ENCODE measurements around the gene ZDHHC7.

ZDHHC7 gene

DNA sequence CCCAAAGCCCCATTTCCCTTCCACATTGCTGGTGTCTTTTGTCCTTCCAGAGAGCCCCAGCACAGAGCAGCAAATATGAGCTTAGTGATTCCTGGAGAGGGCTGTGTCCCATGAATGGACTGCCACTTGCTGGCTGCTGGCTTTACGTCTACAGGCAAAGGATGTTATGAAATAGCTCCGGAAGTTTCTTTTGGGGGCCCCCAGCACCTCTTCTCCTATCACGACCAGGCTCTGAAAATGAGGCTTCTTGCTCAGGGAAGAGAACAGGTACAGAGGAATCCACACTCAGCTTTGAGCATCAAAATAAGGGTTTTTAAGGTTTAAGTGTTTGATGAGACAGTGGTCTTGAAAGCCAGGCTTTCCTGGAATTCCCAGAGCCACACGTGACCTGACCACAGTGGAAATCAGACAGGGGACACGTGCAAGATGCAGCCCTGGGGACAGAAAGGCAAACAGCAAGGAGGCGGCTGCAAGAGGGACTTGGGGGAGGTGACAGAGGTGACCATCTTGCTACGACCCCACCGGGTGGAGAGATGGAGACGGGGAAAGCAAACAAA is 58.1 kb downstream of the ZDHHC7 start:
- no peak for DNase-seq (ENCODE audit: low read depth)
- H3K4me3 ChIP-seq (ENCODE audit: low read depth, low read length) = no peak overlapping the region
- TF ChIP-seq CTCF (IDR thresholded peaks at IDR 0.05; ENCODE audit: control insufficient read depth, extremely low read depth, insufficient read depth) = no peak

DNA sequence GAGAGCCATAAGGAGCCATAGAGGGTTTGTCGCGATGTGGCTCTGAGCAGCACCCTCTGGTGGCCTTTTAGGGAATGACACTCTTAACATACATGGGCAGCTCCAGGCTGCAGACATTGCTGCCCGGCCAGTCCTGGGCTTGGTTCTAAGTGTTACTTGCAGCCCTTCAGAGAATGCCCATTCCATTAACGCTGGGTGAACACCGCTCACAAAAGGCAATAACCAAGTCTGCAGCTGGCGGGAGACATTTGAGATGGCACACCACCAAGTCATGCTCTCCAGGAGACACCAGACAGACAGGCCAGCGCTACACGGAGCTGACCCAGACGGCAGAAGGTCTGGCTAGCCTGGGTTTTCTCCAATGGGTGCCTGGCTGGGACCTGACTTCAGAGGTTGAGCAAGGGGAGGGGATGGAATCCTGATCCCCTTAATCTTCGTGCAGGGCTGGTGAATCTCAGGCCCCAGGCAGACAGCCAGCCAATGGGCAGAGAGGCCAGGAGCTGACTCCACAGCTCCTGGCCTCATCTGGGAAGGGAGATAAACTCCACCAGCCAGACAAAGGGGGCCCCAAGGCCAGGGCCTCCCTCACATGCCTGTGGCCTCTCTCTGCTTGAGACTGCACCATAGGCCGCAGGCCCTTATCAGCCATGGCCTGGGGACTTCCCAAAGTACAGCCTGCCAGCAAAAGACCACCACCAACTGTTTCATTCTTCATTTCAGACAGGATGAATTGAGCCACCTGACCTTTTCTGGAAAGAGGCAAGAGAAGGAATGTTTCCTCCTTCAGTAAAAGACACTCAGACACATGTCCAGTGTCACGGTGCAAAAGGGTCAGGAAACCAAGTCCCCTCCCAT is 58.8 kb downstream of the ZDHHC7 start:
- no peak overlapping the region for H3K4me3 ChIP-seq (ENCODE audit: low read depth, low read length)
- peak; percentile 50 for DNase-seq (ENCODE audit: low read depth)
- peak; percentile 89 for TF ChIP-seq CTCF (IDR thresholded peaks at IDR 0.05; ENCODE audit: control insufficient read depth, extremely low read depth, insufficient read depth)

GRCh38 chr16:84950906-84951305 is 60.4 kb downstream of the ZDHHC7 start:
- H3K4me3 ChIP-seq (ENCODE audit: low read depth, low read length) = no peak overlapping the region
- no peak for TF ChIP-seq CTCF (IDR thresholded peaks at IDR 0.05; ENCODE audit: control insufficient read depth, extremely low read depth, insufficient read depth)
- no peak for DNase-seq (ENCODE audit: low read depth)

DNA sequence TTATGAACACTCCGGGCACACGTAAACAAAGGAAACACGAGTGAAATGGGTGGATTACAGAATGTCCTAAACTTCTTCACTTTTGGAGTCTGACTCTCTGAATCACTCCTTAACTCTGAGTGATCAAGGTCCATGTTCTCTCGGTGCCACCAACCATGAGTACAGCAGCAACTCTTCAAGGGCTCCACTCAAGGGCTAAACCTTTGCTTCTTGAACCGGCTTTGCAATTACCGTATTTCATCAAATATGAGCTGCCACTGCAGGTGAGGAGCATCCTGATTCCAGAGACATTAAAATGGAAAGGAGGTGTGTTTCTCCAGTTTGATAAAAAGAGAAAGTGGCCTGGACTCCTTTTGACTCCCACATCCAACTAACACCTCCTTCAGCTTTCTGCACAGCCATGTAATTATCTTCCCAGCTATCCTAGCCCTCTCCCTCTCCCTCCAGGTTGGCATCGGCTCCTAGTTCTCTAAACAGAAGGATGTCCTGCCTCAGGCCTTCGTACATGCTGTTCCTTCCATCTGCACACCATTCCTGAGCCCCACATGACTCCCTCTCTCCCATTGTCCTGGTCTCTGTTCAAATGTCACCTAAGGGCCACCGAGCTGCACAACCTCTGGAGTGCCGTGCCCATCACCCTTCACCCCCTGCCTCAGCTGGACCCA is 61.4 kb downstream of the ZDHHC7 start:
- no peak overlapping the region for H3K4me3 ChIP-seq (ENCODE audit: low read depth, low read length)
- no peak for TF ChIP-seq CTCF (IDR thresholded peaks at IDR 0.05; ENCODE audit: control insufficient read depth, extremely low read depth, insufficient read depth)
- DNase-seq (ENCODE audit: low read depth) = no peak

- no peak for DNase-seq (ENCODE audit: low read depth)
- no peak overlapping the region for H3K4me3 ChIP-seq (ENCODE audit: low read depth, low read length)
- TF ChIP-seq CTCF (IDR thresholded peaks at IDR 0.05; ENCODE audit: control insufficient read depth, extremely low read depth, insufficient read depth) = no peak
Observed at GRCh38 chr16:84948851-84949610, 62.3 kb downstream of the ZDHHC7 start.

DNA sequence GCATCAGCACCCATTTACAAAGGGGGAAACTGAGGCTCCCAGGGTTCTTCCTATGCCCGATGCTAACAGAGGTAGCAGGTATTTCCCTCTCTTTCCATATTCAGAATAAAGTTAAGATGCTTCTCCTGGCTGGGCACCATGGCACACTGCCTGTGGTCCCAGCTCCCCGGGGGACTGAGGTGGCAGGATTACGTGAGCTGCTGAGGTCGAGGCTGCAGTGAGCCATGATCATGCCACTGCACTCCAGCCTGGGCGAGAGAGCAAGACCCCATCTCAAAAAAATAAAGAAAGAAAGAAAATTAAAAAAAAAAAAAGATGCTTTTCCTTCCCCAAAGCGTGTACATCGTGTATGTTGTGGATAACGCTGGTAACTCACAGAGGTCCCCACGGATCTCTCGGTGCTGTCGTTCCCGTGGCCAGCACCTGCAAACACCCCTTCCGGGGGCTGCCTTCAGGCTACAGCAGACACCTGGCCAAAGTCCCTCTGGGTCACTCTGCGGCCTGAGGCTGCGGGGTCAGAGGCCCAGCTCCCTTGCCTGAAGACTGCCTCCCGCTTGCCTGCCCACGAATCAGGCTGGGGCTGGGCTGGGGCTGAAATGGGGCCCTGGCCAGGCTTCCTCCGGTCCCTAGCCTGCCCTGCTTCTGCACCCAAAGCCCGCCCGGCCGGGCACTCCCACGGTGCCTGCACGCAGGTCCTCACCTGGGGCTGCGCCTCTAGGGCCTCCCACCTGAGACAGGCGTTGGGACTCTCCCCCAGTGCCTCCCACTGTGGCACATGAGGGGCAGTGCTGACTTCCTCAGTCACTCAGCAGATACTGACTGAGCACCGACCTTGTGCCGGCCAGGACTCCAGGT is 63.1 kb downstream of the ZDHHC7 start:
- no peak for DNase-seq (ENCODE audit: low read depth)
- H3K4me3 ChIP-seq (ENCODE audit: low read depth, low read length) = no peak overlapping the region
- TF ChIP-seq CTCF (IDR thresholded peaks at IDR 0.05; ENCODE audit: control insufficient read depth, extremely low read depth, insufficient read depth) = no peak
